ENCODE data around the gene CST4. TPM values are rescaled to one million over a fixed set of nuclear protein-coding genes. Genes with fewer than 3 reads are reported as not detected.
A peak's percentile ranks its signal among the peaks of the same experiment; 100 is the strongest.
"Not testable (repeated sequence)": the region's sequence is repeated elsewhere in the genome, so short reads cannot be mapped to it uniquely, and the experiment has no call there.

The CST4 gene
- total RNA-seq, 1 experiment from 2014 or later, result not detected

DNA sequence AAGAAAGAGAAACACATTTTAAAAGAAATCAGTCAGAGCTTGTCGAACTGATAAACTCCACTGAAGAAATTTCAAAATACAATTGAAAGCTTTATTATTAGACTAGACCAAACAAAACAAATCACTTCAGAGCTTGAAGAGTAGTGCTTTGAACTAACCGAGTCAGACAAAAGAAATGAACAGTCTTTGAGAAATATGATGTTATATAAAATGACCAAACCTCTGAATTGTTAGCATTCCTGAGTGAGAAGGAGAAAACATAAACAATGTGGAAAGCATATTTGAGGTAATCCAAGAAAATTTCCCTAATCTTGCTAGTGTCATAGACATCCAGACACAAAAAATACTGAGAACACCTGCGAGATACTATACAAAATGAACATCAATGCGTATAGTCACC, 13.2 kb upstream of the CST4 start:
- no TSS peak for BruUV-seq (replicated peaks)
- CTCF ChIA-PET, result no interaction called here
- H3K27me3 Mint-ChIP-seq (ENCODE audit: unreplicated experiment), result peaks cover 12% of the 10 kb centered on the region
- intact Hi-C loops (cut with micrococcal nuclease; ENCODE audit: unreplicated experiment), result no loop called here
- no peak for DNase-seq
- no peak overlapping the region for H3K4me3 Mint-ChIP-seq (ENCODE audit: low read depth, unreplicated experiment)
- TF ChIP-seq, protein P1, sequence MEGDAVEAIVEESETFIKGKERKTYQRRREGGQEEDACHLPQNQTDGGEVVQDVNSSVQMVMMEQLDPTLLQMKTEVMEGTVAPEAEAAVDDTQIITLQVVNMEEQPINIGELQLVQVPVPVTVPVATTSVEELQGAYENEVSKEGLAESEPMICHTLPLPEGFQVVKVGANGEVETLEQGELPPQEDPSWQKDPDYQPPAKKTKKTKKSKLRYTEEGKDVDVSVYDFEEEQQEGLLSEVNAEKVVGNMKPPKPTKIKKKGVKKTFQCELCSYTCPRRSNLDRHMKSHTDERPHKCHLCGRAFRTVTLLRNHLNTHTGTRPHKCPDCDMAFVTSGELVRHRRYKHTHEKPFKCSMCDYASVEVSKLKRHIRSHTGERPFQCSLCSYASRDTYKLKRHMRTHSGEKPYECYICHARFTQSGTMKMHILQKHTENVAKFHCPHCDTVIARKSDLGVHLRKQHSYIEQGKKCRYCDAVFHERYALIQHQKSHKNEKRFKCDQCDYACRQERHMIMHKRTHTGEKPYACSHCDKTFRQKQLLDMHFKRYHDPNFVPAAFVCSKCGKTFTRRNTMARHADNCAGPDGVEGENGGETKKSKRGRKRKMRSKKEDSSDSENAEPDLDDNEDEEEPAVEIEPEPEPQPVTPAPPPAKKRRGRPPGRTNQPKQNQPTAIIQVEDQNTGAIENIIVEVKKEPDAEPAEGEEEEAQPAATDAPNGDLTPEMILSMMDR (IDR thresholded peaks at IDR 0.05; ENCODE audit: unreplicated experiment), result no peak
- no peak overlapping the region for H3K27ac Mint-ChIP-seq (ENCODE audit: unreplicated experiment)
- H3K4me1 Mint-ChIP-seq (ENCODE audit: low read depth, unreplicated experiment), result no peaks in the 10 kb centered on the region
- H3K36me3 Mint-ChIP-seq (ENCODE audit: insufficient read depth, unreplicated experiment), result no peaks in the 10 kb centered on the region
- no peaks in the 10 kb centered on the region for H3K9me3 Mint-ChIP-seq (ENCODE audit: low read depth, unreplicated experiment)

DNA sequence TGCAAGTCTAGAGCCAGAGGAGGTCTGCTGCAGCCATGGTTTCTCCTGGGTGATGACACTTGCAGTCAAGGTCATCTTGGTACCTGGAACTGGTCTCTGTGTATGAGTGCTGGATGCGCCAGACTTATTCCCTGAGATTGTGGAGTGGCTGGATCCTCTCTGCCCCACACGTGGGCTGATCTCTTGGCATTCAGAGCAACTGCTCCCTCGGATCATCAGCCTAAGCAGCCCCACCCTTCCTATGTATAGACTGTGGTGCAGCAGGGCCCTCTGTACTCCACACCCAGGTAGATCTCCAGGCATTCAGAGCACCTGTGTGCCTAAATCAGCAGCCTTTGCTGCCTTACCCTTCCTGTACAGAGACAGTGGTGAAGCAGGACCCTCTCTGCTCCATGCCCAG, 12.1 kb upstream of the CST4 start:
- no peak for DNase-seq
- BruUV-seq (replicated peaks), result no TSS peak
- TF ChIP-seq, protein P1 (IDR thresholded peaks at IDR 0.05; ENCODE audit: unreplicated experiment), result no peak
- Mint-ChIP-seq H3K36me3 (ENCODE audit: insufficient read depth, unreplicated experiment) (no peaks in the 10 kb centered on the region), H3K27ac (ENCODE audit: unreplicated experiment) (no peak overlapping the region), H3K9me3 (ENCODE audit: low read depth, unreplicated experiment) (no peaks in the 10 kb centered on the region), H3K27me3 (ENCODE audit: unreplicated experiment) (peaks cover 12% of the 10 kb centered on the region), H3K4me3 (ENCODE audit: low read depth, unreplicated experiment) (no peak overlapping the region), H3K4me1 (ENCODE audit: low read depth, unreplicated experiment) (no peaks in the 10 kb centered on the region)
- intact Hi-C loops (cut with micrococcal nuclease; ENCODE audit: unreplicated experiment), result no loop called here
- CTCF ChIA-PET, result no interaction called here

DNA sequence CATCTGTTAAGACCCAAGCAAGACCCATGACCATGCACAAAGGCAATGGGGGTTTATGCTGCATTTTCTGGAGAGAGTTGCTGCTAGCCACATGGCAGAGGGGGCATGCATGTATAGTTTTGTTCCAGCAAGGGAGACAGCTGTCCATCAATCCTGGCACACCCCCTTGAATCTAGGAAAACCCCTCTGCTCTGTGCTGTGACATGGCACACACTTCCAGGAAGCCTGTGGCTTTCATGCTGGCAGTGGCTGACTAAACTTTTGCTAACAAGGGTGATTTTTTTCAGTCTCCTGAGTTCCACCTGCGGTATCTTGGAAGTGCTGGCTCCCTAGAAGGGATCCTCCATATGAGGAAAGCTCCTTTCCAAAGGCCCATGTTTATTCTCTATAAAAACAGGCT, 9.1 kb upstream of the CST4 start:
- DNase-seq, result no peak
- BruUV-seq (replicated peaks), result no TSS peak
- Mint-ChIP-seq H3K9me3 (ENCODE audit: low read depth, unreplicated experiment) (no peaks in the 10 kb centered on the region), H3K4me3 (ENCODE audit: low read depth, unreplicated experiment) (no peak overlapping the region), H3K4me1 (ENCODE audit: low read depth, unreplicated experiment) (no peaks in the 10 kb centered on the region), H3K27me3 (ENCODE audit: unreplicated experiment) (no peaks in the 10 kb centered on the region), H3K27ac (ENCODE audit: unreplicated experiment) (no peak overlapping the region), H3K36me3 (ENCODE audit: insufficient read depth, unreplicated experiment) (no peaks in the 10 kb centered on the region)
- intact Hi-C loops (cut with micrococcal nuclease; ENCODE audit: unreplicated experiment), result no loop called here
- TF ChIP-seq, protein P1 (IDR thresholded peaks at IDR 0.05; ENCODE audit: unreplicated experiment), result no peak
- CTCF ChIA-PET, result no interaction called here

DNA sequence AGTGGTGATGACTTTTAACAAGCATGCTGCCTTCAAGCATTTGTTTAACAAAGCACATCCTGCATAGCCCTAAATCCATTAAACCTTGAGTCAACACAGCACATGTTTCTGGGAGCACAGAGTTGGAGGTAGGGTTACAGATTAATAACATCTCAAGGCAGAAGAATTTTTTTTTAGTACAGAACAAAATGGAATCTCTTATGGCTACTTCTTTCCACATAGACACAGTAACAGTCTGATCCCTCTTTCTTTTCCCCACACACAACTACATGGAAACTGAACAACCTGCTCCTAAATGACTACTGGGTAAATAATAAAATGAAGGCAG, 6.2 kb upstream of the CST4 start:
- DNase-seq; H3K4me1 Mint-ChIP-seq (ENCODE audit: low read depth, unreplicated experiment); H3K9me3 Mint-ChIP-seq (ENCODE audit: low read depth, unreplicated experiment); H3K27me3 Mint-ChIP-seq (ENCODE audit: unreplicated experiment); H3K36me3 Mint-ChIP-seq (ENCODE audit: insufficient read depth, unreplicated experiment); H3K4me3 Mint-ChIP-seq (ENCODE audit: low read depth, unreplicated experiment); BruUV-seq (replicated peaks); CTCF ChIA-PET; intact Hi-C loops (cut with micrococcal nuclease; ENCODE audit: unreplicated experiment); H3K27ac Mint-ChIP-seq (ENCODE audit: unreplicated experiment): not testable (repeated sequence)

DNA sequence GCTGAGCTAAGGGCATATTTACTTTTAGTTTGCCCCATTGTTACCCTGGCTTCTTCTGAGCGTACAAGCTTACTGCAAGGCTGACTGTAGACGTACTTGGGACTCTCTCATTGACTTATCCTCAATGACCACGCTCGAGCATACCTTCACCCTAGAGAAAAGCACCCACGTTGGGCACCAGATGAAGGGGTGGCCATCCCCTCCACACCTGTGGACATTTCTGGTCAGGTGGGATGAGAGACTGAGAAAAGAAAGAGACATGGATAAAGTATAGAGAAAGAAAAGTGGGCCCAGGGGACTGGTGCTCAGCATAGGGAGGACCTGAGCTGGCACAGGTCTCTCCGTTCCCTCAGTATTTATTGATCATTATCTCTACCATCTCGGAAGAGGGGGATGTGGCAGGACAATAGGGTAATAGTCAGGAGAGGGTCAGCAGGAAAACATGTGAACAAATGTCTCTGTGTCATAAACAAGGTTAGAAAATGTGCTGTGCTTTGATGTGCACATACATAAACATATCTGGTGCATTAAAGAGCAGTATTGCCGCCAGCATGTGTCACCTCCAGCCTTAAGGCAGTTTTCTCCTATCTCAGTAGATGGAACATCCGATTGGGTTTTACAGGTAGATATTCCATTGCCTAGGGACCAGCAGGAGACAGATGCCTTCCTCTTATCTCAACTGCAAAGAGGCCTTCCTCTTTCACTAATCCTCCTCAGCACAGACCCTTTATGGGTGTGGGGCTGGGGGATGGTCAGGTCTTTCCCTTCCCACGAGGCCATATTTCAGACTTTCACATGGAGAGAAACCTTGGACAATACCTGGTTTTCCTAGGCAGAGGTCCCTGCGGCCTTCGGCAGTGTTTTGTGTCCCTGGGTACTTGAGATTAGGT, 5.6 kb upstream of the CST4 start:
- H3K4me1 Mint-ChIP-seq (ENCODE audit: low read depth, unreplicated experiment); H3K27me3 Mint-ChIP-seq (ENCODE audit: unreplicated experiment); BruUV-seq (replicated peaks): not testable (repeated sequence)

DNA sequence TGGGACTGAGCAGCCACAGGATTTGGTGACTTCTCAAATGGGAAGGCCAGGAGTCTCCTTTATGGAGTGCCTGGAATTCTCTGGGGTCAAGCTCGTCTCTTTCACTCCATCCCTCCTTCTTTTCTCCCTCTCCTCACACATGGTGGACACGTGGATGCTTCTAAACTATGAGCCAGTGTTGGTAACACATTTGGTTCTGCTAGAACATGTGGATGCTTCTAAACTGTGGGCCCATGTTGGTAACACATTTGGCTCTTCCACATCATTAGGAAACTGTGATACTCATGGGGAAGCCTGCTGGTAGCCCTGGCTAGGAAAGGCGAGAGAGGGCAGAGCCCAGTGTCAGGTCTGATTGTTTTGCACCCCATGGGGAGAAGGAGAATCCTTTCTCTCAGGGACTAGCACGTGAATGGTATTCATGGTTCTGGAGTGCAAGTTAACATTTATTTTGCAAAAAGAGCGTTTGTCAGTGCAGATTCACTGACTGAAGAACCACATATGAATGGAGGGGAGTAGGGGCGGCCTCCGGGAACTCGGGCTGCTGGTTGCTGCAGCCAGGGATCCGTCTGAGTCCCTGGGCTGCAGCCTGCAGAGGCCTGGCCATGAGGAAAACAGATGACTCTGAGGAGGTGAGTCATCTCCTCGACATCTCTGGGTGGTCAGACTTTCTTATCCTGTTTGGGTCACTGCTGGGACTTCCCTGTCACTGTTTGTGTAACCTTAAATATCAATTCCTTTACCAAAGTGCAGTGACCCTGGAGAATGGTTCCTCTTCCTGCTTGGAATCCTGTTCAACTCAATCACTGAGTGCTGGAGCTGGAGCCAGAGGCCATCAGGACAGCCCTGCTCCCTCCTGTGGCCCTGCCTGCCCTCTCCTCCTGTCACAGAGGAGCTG, 4.1 kb upstream of the CST4 start:
- intact Hi-C loops (cut with micrococcal nuclease; ENCODE audit: unreplicated experiment); H3K4me1 Mint-ChIP-seq (ENCODE audit: low read depth, unreplicated experiment); H3K36me3 Mint-ChIP-seq (ENCODE audit: insufficient read depth, unreplicated experiment); H3K27ac Mint-ChIP-seq (ENCODE audit: unreplicated experiment); CTCF ChIA-PET; H3K4me3 Mint-ChIP-seq (ENCODE audit: low read depth, unreplicated experiment); H3K9me3 Mint-ChIP-seq (ENCODE audit: low read depth, unreplicated experiment); H3K27me3 Mint-ChIP-seq (ENCODE audit: unreplicated experiment); BruUV-seq (replicated peaks): not testable (repeated sequence)
- peak; percentile 4 for DNase-seq

More for the DNA sequence above, 5.6 kb upstream of the CST4 start:
- H3K9me3 Mint-ChIP-seq (ENCODE audit: low read depth, unreplicated experiment); H3K4me3 Mint-ChIP-seq (ENCODE audit: low read depth, unreplicated experiment); H3K36me3 Mint-ChIP-seq (ENCODE audit: insufficient read depth, unreplicated experiment); intact Hi-C loops (cut with micrococcal nuclease; ENCODE audit: unreplicated experiment); CTCF ChIA-PET; DNase-seq; H3K27ac Mint-ChIP-seq (ENCODE audit: unreplicated experiment): not testable (repeated sequence)

All from Calu3 (cell line).